GM21576 (cell line): ENCODE results near the gene CFAP99.
"Not testable (repeated sequence)": the region's sequence is repeated elsewhere in the genome, so short reads cannot be mapped to it uniquely, and the experiment has no call there.

Source experiments
- ATAC-seq: cut with Tn5 transposase; IDR thresholded peaks from one replicate; pipeline ENCODE4 v1.9.1; 2021; ENCODE audit warnings: mild to moderate bottlenecking, moderate library complexity; ENCODE audit not compliant: unreplicated experiment

The CFAP99 gene

DNA sequence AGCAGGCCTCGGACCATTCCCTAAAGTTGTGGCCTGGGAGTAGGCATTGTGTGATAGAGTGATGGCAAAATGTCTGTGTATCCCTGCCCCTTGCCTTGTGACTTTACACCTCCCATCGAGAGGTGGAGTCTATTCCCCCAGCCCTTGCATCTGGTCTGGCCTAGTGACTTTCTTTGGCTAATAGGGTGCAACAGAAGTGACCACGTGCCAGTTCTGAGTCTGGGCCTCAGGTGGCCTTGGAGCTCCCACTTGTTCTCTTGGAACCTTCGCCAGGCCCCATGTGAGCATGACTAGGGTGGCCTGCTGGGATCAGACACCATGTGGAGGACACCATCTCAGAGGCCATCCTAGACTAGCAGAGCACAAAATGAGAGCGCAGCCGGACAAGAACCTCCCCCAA, 46.3 kb downstream of the CFAP99 start:
- no peak for ATAC-seq

GRCh38 chr4:2465544-2465943, 46.8 kb downstream of the CFAP99 start:
- ATAC-seq: not testable (repeated sequence)

DNA sequence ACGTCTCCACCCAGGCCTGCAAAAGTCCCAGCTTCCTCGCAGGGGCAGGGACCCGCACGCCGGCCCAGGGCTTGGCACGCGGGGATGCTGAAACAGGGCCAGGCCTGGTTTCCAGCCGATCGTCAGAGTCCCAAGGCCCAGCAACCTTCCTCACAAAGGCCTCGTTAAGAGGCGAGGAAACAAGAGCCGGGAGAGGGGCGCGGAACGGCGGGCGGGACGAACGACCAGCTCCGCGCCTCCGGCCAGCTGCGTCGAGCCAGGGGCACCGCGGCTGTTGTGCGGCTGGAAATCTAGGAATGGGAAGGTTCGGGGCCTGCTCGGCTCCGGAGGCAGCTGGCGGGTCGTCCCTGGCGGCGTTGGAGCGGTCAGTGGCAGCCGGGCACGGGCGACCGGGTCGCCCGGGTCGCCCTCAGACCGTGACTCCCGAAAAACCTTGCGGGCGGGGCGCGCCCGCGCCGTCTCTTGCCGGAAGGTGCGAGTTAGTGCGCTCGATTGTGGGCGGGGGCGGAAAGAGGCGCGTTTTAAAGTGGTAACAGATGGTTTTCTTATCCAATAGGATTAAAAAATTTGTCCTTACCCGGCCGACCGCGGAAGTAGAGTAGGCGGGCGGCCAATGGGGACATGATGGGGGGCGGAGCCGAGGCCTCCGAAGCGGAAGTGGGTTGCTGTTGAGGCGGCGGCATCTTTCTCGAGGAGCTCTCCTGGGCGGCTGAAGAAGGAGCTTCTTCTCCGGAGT, 49.9 kb downstream of the CFAP99 start, which contains the start of gene RNF4:
RNF4 (plus strand) TSS at position 651 of the 736 bp plus-strand sequence. CDS start 21,388 bp downstream, outside the sequence.
- ATAC-seq: peak; percentile 69

GRCh38 chr4:2469192-2469984, 50.6 kb downstream of the CFAP99 start:
- peak; percentile 57 for ATAC-seq

DNA sequence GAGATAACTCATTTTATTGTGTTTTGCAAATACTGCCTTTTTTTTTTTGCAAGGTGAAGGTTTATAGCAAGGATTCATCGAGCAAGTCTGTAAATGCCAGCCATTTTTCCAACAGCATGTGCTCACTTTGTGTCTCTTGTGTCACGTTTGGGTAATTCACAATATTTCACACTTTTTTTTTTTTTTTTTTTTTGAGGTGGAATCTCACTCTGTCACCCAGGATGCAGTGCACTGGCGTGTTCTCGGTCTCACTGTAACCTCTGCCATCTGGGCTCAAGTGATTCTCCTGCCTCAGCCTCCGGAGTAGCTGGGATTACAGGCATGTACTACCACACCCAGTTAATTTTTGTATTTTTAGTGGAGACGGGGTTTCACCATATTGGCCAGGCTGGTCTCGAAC, 52.0 kb downstream of the CFAP99 start:
- ATAC-seq: no peak

GRCh38 chr4:2472187-2472586, 53.4 kb downstream of the CFAP99 start:
- no peak for ATAC-seq

DNA sequence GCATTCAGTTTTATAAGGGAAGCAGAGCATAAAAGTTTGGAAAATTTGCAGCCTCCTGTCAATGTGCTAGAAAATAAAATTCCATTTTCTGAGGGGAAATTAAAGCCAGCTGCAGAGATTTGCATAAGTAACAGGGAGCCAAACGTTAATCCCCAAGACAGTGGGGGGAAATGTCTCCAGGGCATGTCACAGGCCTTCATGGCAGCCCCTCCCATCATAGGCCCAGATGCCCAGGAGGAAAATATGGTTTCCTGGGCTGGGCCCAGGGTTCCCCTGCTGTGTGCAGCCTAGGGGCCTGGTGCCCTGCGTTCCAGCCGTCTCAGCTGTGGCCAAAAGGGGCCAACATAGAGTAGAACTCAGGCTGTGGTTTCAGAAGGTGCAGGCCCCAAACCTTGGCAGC, 59.5 kb downstream of the CFAP99 start:
- ATAC-seq: no peak

- ATAC-seq: no peak
Observed at GRCh38 chr4:2480649-2481048, 61.9 kb downstream of the CFAP99 start.

DNA sequence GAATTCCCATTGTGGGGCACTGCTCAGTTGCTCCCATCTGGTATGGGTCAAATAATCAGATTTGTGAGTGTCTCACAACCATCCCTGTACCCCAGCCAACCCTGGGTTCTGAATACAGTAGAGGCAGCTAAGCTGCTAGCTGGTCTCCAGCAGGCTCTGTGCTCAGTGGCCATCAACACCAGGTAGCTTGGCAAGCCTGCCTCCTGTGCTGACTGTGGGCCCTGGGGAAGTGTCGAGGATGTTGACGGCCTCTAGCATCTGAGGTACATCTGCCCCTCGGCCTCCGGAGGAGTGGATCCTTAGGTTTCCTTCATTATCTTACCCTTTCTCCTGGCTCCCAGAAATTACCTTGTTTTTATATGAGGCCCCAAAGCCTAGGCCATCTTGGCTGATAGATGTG, 63.4 kb downstream of the CFAP99 start:
- ATAC-seq: no peak

DNA sequence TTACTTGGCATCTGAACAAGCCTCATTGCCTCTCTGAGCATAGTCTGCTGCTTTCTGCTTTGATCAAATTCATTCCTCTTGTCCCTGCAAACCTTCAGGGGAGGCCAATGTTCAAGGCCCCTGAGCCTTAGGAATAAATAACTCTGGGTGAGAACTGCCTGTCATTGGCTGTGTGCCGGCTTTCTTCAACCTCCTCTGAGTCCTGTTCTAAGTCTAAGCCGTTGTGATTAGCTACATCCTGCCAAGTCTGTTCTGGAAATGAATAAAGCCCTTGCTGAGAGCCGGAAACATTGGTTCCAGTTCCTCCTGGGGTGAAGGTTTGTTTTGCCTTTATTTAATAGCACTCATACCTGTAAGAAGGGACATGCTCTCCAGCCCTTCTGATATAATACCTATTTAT, 63.9 kb downstream of the CFAP99 start:
- ATAC-seq: peak; percentile 36

GRCh38 chr4:2483237-2483636, 64.5 kb downstream of the CFAP99 start:
- no peak for ATAC-seq

GRCh38 chr4:2484185-2484584, 65.4 kb downstream of the CFAP99 start:
- no peak for ATAC-seq

DNA sequence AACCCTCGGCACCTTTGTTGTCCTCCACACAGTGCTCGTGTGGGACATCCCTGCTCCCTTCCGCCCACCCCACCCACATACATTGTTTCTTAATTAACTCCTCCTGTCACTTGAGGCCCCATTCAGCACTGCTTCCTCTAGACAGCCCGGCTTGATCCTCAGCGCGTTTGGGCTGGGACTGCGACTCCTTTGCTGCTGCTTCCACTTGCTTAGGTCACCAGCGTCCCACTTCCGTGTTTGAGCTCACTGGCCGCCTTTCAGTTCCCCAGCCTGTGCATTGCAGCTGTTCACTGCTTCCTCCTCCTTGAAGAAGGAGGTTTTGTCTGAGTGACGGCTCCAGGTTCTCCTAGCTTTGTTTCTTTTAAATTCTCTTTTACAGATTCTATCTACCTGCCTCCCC, 66.2 kb downstream of the CFAP99 start:
- ATAC-seq: peak; percentile 68

DNA sequence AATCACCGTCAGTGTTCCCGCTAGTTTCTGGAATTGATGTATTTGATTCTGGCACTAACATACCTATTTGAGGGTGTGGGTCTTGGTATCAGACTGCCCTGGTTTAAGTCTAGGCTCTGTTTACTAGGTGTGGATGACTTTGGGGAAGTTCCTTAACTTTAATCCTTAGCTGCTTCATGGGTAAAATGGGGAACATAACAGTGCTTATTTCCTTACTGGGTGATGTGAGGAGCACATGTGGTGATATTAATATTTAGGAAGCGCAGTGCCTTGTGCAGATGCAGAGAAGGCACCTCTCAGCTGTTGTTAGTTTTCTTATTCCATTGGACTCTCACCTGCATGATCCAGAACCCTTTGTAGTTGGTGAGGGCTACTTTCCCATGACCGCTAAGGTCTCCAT, 67.2 kb downstream of the CFAP99 start:
- no peak for ATAC-seq

GRCh38 chr4:2486981-2487380, 68.2 kb downstream of the CFAP99 start:
- no peak for ATAC-seq

DNA sequence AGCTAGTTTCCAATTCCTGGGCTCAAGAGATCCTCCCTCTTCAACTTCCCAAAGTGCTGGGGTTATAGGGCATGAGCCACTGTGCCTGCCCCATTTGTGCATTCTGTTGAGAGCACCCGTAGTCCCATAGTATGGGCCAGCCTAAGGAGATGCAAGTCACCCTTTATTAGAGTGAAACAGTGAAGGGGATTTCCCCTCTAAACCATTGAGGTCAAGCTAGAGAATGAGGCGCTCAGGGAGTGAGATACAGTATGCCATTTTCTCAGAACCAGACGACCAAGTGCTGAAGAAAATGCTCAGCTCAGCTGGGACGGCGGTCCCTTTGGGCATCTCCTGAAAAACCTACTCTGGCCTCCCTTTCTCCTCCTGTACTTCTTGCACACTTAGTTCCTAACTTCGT, 68.9 kb downstream of the CFAP99 start:
- ATAC-seq: peak; percentile 63

DNA sequence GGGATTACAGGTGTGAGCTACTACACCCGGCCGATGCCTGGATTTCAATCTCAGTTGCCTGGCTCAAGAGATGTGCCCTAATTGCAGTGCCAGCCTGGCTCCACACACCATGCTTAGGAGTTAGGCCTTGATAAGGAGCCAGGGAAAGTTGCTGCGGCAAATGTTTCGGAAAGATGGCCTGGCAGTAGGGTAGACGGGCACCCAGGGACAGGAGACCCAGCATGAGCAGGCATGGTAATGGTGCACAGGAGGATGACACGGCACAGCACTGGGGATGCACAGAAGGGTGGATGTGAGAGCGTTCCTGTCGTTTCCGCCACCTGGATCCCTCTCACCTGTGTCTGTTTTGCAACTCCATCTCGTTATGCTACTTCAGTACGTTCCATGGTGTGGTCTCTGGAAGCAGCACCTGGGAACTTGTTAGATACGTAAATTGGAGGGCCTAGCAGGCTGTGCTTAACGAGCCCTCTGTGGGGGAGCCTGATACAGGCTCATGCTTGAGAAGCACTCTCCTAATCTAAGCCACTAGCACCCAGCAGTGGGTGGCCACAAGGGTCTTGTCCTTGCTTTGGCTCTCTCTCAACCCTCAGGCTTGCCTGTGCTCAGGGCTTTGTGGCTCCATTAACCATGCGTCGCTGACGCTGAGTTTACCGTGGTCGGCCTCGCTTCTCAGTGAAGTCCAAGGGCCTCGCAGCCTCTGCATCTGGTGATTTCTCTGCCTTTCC, 70.5 kb downstream of the CFAP99 start:
- no peak for ATAC-seq

- no peak for ATAC-seq
Observed at GRCh38 chr4:2489841-2490552, 71.2 kb downstream of the CFAP99 start.

- no peak for ATAC-seq
Observed at GRCh38 chr4:2492970-2493369, 74.2 kb downstream of the CFAP99 start.

DNA sequence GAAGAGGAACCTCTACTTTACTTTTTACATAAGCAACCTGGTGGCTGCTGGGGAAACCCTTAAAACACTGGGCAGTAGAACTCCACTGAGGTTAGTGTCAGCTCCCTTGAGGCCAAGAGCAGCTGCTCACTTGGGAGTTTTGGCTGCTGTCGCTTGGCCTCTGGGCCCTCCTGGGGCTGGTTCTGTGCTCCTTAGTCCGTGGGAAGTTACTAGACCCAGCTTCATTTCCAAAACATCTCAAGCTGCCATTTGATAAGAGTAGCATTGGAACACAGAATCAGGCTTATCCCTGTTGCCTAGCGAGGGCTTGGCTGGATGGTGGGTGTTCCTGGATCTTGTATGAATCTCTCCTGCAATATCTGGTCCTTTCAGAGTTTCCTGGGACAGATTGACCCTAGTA, 76.2 kb downstream of the CFAP99 start:
- no peak for ATAC-seq

- ATAC-seq: no peak
Observed at GRCh38 chr4:2497324-2497723, 78.6 kb downstream of the CFAP99 start.
